Endothelial cell of umbilical vein (primary cell): Measurements from ENCODE around the gene SRPK2.

Source experiments
- CTCF ChIP-seq, 2 donors: IDR thresholded peaks; 1 replicate in 1 of 2; 2 replicates in 1 of 2; pipeline ENCODE4 v1.5.1; 2011; ENCODE audit warnings: low read length in 2 of 2, mild to moderate bottlenecking in 2 of 2, moderate library complexity in 2 of 2, control low read depth in 1 of 2, inconsistent platforms in 1 of 2, low read depth in 1 of 2; ENCODE audit not compliant: insufficient read depth in 1 of 2; ENCODE audit errors: extremely low read depth in 1 of 2
- EZH2 ChIP-seq: IDR thresholded peaks from 2 replicates; pipeline ENCODE4 v1.6.1; 2012; ENCODE audit warnings: borderline replicate concordance, low read depth, mild to moderate bottlenecking, moderate library complexity, low read length, inconsistent platforms; ENCODE audit not compliant: severe bottlenecking
- FOS ChIP-seq: IDR thresholded peaks from 2 replicates; pipeline ENCODE4 v1.6.1; 2011; ENCODE audit warnings: mild to moderate bottlenecking, low read length, moderate library complexity, borderline replicate concordance; ENCODE audit not compliant: insufficient read depth
- JUN ChIP-seq: IDR thresholded peaks from 2 replicates; pipeline ENCODE4 v1.6.1; 2011; ENCODE audit warnings: borderline replicate concordance, low read depth; ENCODE audit not compliant: insufficient read length, insufficient read depth
- MAX ChIP-seq: IDR thresholded peaks from 2 replicates; pipeline ENCODE4 v1.6.1; 2011; ENCODE audit not compliant: insufficient read depth, insufficient read length
- POLR2A ChIP-seq: IDR thresholded peaks from 2 replicates; pipeline ENCODE4 v1.6.1; 2012; ENCODE audit warnings: low read depth, mild to moderate bottlenecking, control low read depth, low read length
- POLR2AphosphoS5 ChIP-seq: IDR thresholded peaks from 2 replicates; pipeline ENCODE4 v1.6.1; 2012; ENCODE audit warnings: low read depth, mild to moderate bottlenecking, control low read depth, low read length, moderate library complexity; ENCODE audit not compliant: insufficient read depth

- TF ChIP-seq CTCF (IDR thresholded peaks at IDR 0.05; ENCODE audit: extremely low read depth in 1 of 2, insufficient read depth in 1 of 2, low read depth in 1 of 2, low read length in 2 of 2) = no peak
- TF ChIP-seq POLR2A = no peak
- TF ChIP-seq MAX = no peak
- TF ChIP-seq POLR2AphosphoS5 = no peak
- no peak for TF ChIP-seq FOS
- no peak for TF ChIP-seq EZH2
- no peak for TF ChIP-seq JUN
These were observed 124.0 kb downstream of the SRPK2 start for GRCh38 chr7:105264707-105265106.
